Activated T-helper 1 cell treated with anti-CD3 and anti-CD28 coated beads, Interleukin-12 subunit alpha, Interleukin-12 subunit beta, Interleukin-2, Interleukin-4 antibody, amounts not matched to agents 30 ng/mL and 10 ng/mL and 1 ng/mL, durations not matched to agents 14 hours and 24 hours and 36 hours (primary cell): ENCODE results near the gene FOXC2. TPM values are rescaled to one million over a fixed set of nuclear protein-coding genes. Genes with fewer than 3 reads are reported as not detected.

Source experiments
- DNase-seq: peaks from one replicate; pipeline ENCODE4 v3.0.0; 2021; ENCODE audit warnings: low spot score
- H3K27ac Mint-ChIP-seq: one replicate; pipeline ENCODE4 v1.8.0; 2021; ENCODE audit warnings: mild to moderate bottlenecking, mixed read lengths
- H3K27me3 Mint-ChIP-seq: one replicate; pipeline ENCODE4 v1.8.0; 2022; ENCODE audit warnings: mild to moderate bottlenecking, moderate library complexity, mixed read lengths; ENCODE audit not compliant: insufficient read depth
- H3K36me3 Mint-ChIP-seq: one replicate; pipeline ENCODE4 v1.8.0; 2021; ENCODE audit warnings: low read depth, mixed read lengths
- H3K4me1 Mint-ChIP-seq: one replicate; pipeline ENCODE4 v1.8.0; 2021; ENCODE audit warnings: low read depth, mixed read lengths
- H3K4me3 Mint-ChIP-seq: one replicate; pipeline ENCODE4 v1.8.0; 2021; ENCODE audit warnings: mild to moderate bottlenecking, moderate library complexity, mixed read lengths
- H3K9me3 Mint-ChIP-seq: one replicate; pipeline ENCODE4 v1.8.0; 2021; ENCODE audit warnings: mixed read lengths
- intact Hi-C: fragments of 100-400 bp; cut with micrococcal nuclease; formaldehyde crosslinking; loops from one replicate; pipeline ENCODE4 v1.15.1; 2024
- total RNA-seq: library from RNA; stranded (reverse); gene quantifications from 2 replicates; pipeline ENCODE4 v1.2.3, GENCODE V29; 2022

The FOXC2 gene
- total RNA-seq, 1 donor from 2014 or later, result not detected

GRCh38 chr16:86527366-86527765 is 39.3 kb upstream of the FOXC2 start:
- no peaks in the 10 kb centered on the region for H3K4me1 Mint-ChIP-seq
- no peak overlapping the region for H3K4me3 Mint-ChIP-seq
- H3K9me3 Mint-ChIP-seq, result no peaks in the 10 kb centered on the region
- peaks cover 2% of the 10 kb centered on the region for H3K36me3 Mint-ChIP-seq
- no peak for DNase-seq
- no peaks in the 10 kb centered on the region for H3K27me3 Mint-ChIP-seq
- intact Hi-C loops, result no loop called here
- no peak overlapping the region for H3K27ac Mint-ChIP-seq

- no peaks in the 10 kb centered on the region for H3K27me3 Mint-ChIP-seq
- H3K9me3 Mint-ChIP-seq, result no peaks in the 10 kb centered on the region
- H3K4me3 Mint-ChIP-seq, result no peak overlapping the region
- no peak for DNase-seq
- intact Hi-C loops, result no loop called here
- no peak overlapping the region for H3K27ac Mint-ChIP-seq
- H3K4me1 Mint-ChIP-seq, result no peaks in the 10 kb centered on the region
- peaks cover 2% of the 10 kb centered on the region for H3K36me3 Mint-ChIP-seq
These were observed 38.3 kb upstream of the FOXC2 start for GRCh38 chr16:86528061-86528929.

- DNase-seq, result no peak
- intact Hi-C loops, result no loop called here
- Mint-ChIP-seq H3K27me3 (no peaks in the 10 kb centered on the region), H3K36me3 (peaks cover 2% of the 10 kb centered on the region), H3K4me3 (no peak overlapping the region), H3K27ac (no peak overlapping the region), H3K9me3 (no peaks in the 10 kb centered on the region), H3K4me1 (no peaks in the 10 kb centered on the region)
These were observed 37.5 kb upstream of the FOXC2 start for GRCh38 chr16:86529160-86529559.

GRCh38 chr16:86530251-86531190 is 36.1 kb upstream of the FOXC2 start:
- Mint-ChIP-seq H3K4me1 (no peaks in the 10 kb centered on the region), H3K27me3 (no peaks in the 10 kb centered on the region), H3K36me3 (peaks cover 2% of the 10 kb centered on the region), H3K9me3 (no peaks in the 10 kb centered on the region), H3K27ac (no peak overlapping the region), H3K4me3 (no peak overlapping the region)
- no peak for DNase-seq
- intact Hi-C loops, result no loop called here

GRCh38 chr16:86531191-86531545 is 35.5 kb upstream of the FOXC2 start:
- no peaks in the 10 kb centered on the region for H3K27me3 Mint-ChIP-seq
- H3K36me3 Mint-ChIP-seq, result peaks cover 5% of the 10 kb centered on the region
- no peak for DNase-seq
- H3K9me3 Mint-ChIP-seq, result no peaks in the 10 kb centered on the region
- no peaks in the 10 kb centered on the region for H3K4me1 Mint-ChIP-seq
- intact Hi-C loops, result no loop called here
- H3K4me3 Mint-ChIP-seq, result no peak overlapping the region
- no peak overlapping the region for H3K27ac Mint-ChIP-seq

- intact Hi-C loops, result no loop called here
- Mint-ChIP-seq H3K4me3 (no peak overlapping the region), H3K36me3 (peaks cover 8% of the 10 kb centered on the region), H3K9me3 (no peaks in the 10 kb centered on the region), H3K27me3 (no peaks in the 10 kb centered on the region), H3K27ac (no peak overlapping the region), H3K4me1 (no peaks in the 10 kb centered on the region)
- DNase-seq, result no peak
These were observed 34.7 kb upstream of the FOXC2 start for GRCh38 chr16:86531641-86532525.

- H3K27me3 Mint-ChIP-seq, result no peaks in the 10 kb centered on the region
- no peak overlapping the region for H3K27ac Mint-ChIP-seq
- H3K9me3 Mint-ChIP-seq, result no peaks in the 10 kb centered on the region
- H3K4me1 Mint-ChIP-seq, result no peaks in the 10 kb centered on the region
- peaks cover 8% of the 10 kb centered on the region for H3K36me3 Mint-ChIP-seq
- no peak for DNase-seq
- no peak overlapping the region for H3K4me3 Mint-ChIP-seq
- intact Hi-C loops, result no loop called here
These were observed 34.2 kb upstream of the FOXC2 start for GRCh38 chr16:86532526-86532815.

- Mint-ChIP-seq H3K27ac (no peak overlapping the region), H3K27me3 (no peaks in the 10 kb centered on the region), H3K9me3 (no peaks in the 10 kb centered on the region), H3K36me3 (peaks cover 8% of the 10 kb centered on the region), H3K4me3 (no peak overlapping the region), H3K4me1 (no peaks in the 10 kb centered on the region)
- no peak for DNase-seq
- intact Hi-C loops, result no loop called here
These were observed 33.6 kb upstream of the FOXC2 start for GRCh38 chr16:86533076-86533475.

- DNase-seq, result no peak
- Mint-ChIP-seq H3K36me3 (peaks cover 8% of the 10 kb centered on the region), H3K27me3 (no peaks in the 10 kb centered on the region), H3K4me3 (no peak overlapping the region), H3K27ac (no peak overlapping the region), H3K4me1 (no peaks in the 10 kb centered on the region), H3K9me3 (no peaks in the 10 kb centered on the region)
- intact Hi-C loops, result no loop called here
These were observed 32.8 kb upstream of the FOXC2 start for GRCh38 chr16:86533767-86534351.

GRCh38 chr16:86534779-86535615 is 31.6 kb upstream of the FOXC2 start:
- Mint-ChIP-seq H3K36me3 (peaks cover 10% of the 10 kb centered on the region), H3K4me3 (no peak overlapping the region), H3K9me3 (no peaks in the 10 kb centered on the region), H3K4me1 (no peaks in the 10 kb centered on the region), H3K27ac (no peak overlapping the region), H3K27me3 (no peaks in the 10 kb centered on the region)
- no peak for DNase-seq
- intact Hi-C loops, result no loop called here

- H3K27ac Mint-ChIP-seq, result no peak overlapping the region
- intact Hi-C loops, result no loop called here
- no peaks in the 10 kb centered on the region for H3K9me3 Mint-ChIP-seq
- H3K36me3 Mint-ChIP-seq, result peaks cover 9% of the 10 kb centered on the region
- H3K27me3 Mint-ChIP-seq, result no peaks in the 10 kb centered on the region
- no peak overlapping the region for H3K4me3 Mint-ChIP-seq
- no peaks in the 10 kb centered on the region for H3K4me1 Mint-ChIP-seq
- no peak for DNase-seq
These were observed 30.0 kb upstream of the FOXC2 start for GRCh38 chr16:86536621-86537020.

- no peak for DNase-seq
- Mint-ChIP-seq H3K27ac (no peak overlapping the region), H3K4me1 (no peaks in the 10 kb centered on the region), H3K36me3 (peaks cover 9% of the 10 kb centered on the region), H3K27me3 (no peaks in the 10 kb centered on the region), H3K4me3 (no peak overlapping the region), H3K9me3 (no peaks in the 10 kb centered on the region)
- intact Hi-C loops, result no loop called here
These were observed 29.1 kb upstream of the FOXC2 start for GRCh38 chr16:86537486-86537885.
